Nephron progenitor cell (in vitro differentiated cells): ENCODE data around the gene IGF2R.

Source experiments
- DNase-seq: peaks from one replicate; pipeline ENCODE4 v3.0.0; 2021
- H3K27ac Mint-ChIP-seq: 2 replicates; pipeline ENCODE4 v1.8.0; 2021; ENCODE audit warnings: mild to moderate bottlenecking, moderate library complexity, mixed read lengths
- H3K27me3 Mint-ChIP-seq: 2 replicates; pipeline ENCODE4 v1.8.0; 2021; ENCODE audit warnings: mild to moderate bottlenecking, low read depth, mixed read lengths; ENCODE audit not compliant: poor library complexity
- H3K36me3 Mint-ChIP-seq: 2 replicates; pipeline ENCODE4 v1.8.0; 2021; ENCODE audit warnings: low read depth, mixed read lengths
- H3K4me1 Mint-ChIP-seq: 2 replicates; pipeline ENCODE4 v1.8.0; 2021; ENCODE audit warnings: mixed read lengths
- H3K4me3 Mint-ChIP-seq: 2 replicates; pipeline ENCODE4 v1.8.0; 2021; ENCODE audit warnings: mild to moderate bottlenecking, moderate library complexity, mixed read lengths
- H3K9me3 Mint-ChIP-seq: 2 replicates; pipeline ENCODE4 v1.8.0; 2021; ENCODE audit warnings: mild to moderate bottlenecking, moderate library complexity, mixed read lengths
- TF ChIP-seq, protein P1 (sequence below): fragments of 200-600 bp; sonication (generic); IDR thresholded peaks from 2 replicates; pipeline ENCODE4 v1.5.0; 2021; ENCODE audit warnings: antibody characterized with exemption

IGF2R gene

DNA sequence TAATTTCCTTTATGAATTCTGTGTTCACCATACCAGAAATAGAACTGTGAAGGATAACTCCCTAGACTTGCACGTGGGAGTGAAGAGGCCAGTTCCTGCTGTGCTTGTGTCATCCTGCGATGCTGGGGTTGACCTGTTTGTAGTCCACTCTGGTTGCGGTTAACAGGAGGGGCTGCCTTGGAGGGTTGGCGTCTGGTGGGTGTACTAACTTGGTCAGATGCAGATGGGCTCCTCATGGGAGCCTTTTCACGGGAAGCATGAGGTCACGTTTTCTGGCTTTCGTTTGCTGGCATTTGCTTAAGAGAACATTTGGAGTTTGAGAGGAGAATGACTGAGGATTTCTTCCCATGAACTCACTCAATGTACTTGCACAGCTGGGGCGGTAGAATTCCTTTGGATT, 41.2 kb downstream of the IGF2R start:
- no peak for DNase-seq
- no peaks in the 10 kb centered on the region for H3K27me3 Mint-ChIP-seq
- H3K9me3 Mint-ChIP-seq: peaks cover 24% of the 10 kb centered on the region
- H3K36me3 Mint-ChIP-seq: peaks cover 81% of the 10 kb centered on the region
- H3K4me1 Mint-ChIP-seq: peaks cover 8% of the 10 kb centered on the region
- H3K4me3 Mint-ChIP-seq: no peak overlapping the region
- TF ChIP-seq, protein P1, sequence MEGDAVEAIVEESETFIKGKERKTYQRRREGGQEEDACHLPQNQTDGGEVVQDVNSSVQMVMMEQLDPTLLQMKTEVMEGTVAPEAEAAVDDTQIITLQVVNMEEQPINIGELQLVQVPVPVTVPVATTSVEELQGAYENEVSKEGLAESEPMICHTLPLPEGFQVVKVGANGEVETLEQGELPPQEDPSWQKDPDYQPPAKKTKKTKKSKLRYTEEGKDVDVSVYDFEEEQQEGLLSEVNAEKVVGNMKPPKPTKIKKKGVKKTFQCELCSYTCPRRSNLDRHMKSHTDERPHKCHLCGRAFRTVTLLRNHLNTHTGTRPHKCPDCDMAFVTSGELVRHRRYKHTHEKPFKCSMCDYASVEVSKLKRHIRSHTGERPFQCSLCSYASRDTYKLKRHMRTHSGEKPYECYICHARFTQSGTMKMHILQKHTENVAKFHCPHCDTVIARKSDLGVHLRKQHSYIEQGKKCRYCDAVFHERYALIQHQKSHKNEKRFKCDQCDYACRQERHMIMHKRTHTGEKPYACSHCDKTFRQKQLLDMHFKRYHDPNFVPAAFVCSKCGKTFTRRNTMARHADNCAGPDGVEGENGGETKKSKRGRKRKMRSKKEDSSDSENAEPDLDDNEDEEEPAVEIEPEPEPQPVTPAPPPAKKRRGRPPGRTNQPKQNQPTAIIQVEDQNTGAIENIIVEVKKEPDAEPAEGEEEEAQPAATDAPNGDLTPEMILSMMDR: no peak
- no peak overlapping the region for H3K27ac Mint-ChIP-seq

DNA sequence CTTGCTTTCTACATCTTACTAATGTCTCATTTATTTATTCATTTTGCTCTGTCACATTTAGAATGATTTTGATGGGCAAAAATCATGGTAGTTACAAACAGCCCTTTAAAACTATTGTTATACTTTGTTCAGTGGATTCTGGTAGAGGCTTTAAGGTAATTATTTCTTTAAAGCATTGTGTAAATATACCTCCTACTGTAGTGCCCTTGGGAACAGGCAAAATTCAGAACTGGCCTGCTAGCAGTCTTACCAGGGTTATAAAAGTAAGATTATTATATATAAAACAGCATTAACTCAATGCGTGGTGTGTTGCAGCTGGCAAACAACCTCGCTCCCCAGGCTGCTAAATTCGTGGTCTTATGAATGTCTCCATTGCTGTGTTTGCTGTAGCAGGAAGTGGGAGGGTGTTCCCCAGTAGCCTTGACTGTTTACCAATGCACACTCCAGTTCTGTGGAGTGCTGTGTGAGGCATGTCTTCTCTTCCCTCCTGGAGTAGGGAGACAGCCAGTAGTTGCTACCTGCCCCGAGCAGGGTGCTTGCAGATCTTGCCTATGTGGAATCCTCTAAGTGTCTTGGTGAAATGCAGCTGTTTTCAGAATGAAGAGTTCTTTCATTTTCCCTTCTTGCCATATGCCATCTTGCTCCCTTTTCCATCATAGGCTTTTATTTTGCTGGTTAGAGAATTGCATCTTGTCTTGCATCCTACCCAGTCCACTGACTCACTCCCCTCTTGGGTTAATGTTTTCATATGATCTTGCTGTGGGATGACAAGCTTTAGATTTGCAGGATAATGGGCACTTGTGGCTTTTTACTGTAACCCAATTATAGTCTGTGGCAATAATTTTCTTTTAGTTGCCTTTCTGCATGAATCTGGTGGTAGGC, 45.3 kb downstream of the IGF2R start:
- Mint-ChIP-seq H3K27me3 (peaks cover 4% of the 10 kb centered on the region), H3K27ac (no peak overlapping the region), H3K9me3 (peaks cover 24% of the 10 kb centered on the region), H3K36me3 (peaks cover 92% of the 10 kb centered on the region), H3K4me1 (no peaks in the 10 kb centered on the region), H3K4me3 (no peak overlapping the region)
- TF ChIP-seq, protein P1: no peak
- no peak for DNase-seq

DNA sequence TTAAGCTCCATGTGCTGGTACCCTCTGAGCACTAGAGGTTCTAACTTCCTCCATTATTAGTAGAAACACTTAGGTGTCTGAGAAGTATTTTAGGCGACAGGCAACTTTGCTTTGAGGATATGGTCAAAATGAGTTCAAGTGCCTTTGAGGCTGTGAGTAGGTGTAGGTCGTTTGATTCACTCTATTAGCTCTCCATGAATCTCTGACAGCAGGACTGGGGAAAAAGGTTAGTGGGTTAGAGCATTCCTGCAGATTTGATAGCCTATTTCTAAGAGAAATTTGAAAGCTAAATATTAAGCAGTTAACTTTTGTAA, 45.9 kb downstream of the IGF2R start:
- Mint-ChIP-seq H3K4me1 (no peaks in the 10 kb centered on the region), H3K36me3 (peaks cover 92% of the 10 kb centered on the region), H3K9me3 (peaks cover 24% of the 10 kb centered on the region), H3K27me3 (peaks cover 4% of the 10 kb centered on the region), H3K27ac (no peak overlapping the region), H3K4me3 (no peak overlapping the region)
- TF ChIP-seq, protein P1: no peak
- no peak for DNase-seq

DNA sequence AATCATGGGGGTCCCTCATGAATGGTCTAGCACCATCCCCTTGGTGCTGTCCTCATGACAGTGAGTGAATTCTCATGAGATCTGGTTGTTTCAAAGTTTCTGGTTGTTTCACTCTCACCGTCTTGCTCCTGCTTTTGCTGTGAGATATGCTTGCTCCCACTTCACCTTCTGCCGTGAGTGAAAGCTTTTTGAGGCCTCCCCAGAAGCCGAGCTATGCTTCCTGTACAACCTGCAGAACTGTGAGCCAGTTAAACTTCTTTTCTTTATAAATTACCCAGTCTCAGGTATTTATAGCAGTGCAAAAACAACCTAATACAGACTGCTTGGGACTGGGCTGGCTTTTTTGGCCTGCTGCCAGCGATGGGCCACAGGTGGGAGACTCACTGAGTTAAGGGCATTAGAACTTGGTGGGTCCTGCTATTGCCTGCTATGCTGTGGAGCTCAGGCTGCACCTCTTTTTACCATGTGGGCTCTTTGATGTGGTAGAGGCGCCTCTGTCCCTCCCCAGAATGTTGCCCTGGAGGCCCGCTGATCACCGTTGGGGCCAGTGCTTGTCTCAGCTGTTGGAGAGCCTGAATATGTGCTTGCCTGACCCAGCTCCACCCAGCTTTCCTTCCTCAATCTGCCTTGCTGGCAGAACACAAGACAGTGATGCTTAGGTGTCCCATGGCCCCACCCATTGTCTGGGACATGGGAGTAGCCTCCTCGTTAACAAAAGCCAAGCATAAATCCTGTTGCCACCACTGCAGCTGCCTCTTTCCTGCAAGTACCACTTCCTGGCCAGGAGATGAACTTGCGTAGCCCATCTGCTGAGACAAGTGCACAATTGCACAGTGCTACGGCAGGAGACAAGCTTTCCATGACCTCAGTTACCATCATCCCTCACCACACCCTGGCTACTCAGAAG, 47.1 kb downstream of the IGF2R start:
- H3K27me3 Mint-ChIP-seq: peaks cover 4% of the 10 kb centered on the region
- no peaks in the 10 kb centered on the region for H3K4me1 Mint-ChIP-seq
- DNase-seq: no peak
- TF ChIP-seq, protein P1: no peak
- H3K9me3 Mint-ChIP-seq: peaks cover 24% of the 10 kb centered on the region
- H3K36me3 Mint-ChIP-seq: peaks cover 92% of the 10 kb centered on the region
- no peak overlapping the region for H3K4me3 Mint-ChIP-seq
- H3K27ac Mint-ChIP-seq: no peak overlapping the region

DNA sequence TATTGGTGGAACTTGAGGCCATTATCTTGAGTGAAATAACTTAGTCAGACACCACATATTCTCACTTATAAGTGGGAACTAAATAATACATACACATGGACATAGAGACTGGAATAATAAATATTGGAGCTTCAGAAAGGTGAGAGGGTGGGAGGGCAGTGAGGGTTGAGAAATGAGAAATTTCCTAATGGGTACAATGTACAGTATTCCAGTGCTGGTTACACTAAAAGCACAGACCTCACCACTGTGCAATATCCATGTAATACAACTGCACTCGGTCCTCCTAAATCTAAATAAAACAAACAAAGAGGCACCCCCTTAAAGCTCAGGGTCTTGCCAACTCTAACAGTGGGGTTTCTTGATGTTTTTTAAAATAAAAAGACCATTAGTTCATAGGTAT, 53.2 kb downstream of the IGF2R start:
- H3K27me3 Mint-ChIP-seq: no peaks in the 10 kb centered on the region

More for the DNA sequence above, 53.2 kb downstream of the IGF2R start:
- Mint-ChIP-seq H3K27ac (no peak overlapping the region), H3K4me3 (no peak overlapping the region), H3K36me3 (peaks cover 40% of the 10 kb centered on the region), H3K9me3 (peaks cover 20% of the 10 kb centered on the region), H3K4me1 (no peaks in the 10 kb centered on the region)
- TF ChIP-seq, protein P1: no peak
- no peak for DNase-seq
